AG08395 (cell line): ENCODE measurements around the gene DCC.
"Not testable (repeated sequence)": the region's sequence is repeated elsewhere in the genome, so short reads cannot be mapped to it uniquely, and the experiment has no call there.

Experiments used
- DNase-seq: peaks from one replicate; pipeline ENCODE4 v3.0.0; 2012; ENCODE audit warnings: mixed read lengths, low spot score

The DCC gene

DNA sequence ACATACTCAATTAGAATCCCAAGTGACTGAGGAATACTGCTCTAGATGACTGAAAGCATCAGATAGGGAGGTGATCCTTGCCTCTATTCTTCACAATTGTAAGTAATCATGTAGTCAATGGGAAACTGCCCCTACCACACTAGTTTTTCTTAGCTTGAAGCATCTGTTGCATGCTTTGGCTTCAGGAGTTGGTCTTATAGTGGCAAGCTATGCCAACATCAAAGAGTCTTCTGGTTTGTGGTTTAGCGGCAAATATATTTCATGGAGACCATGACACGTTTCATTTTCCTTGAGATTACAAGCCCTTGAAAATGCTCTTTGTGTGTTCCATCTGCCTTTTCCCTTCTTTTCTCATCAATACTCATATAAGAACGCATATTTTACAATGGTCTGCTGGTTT is 12.9 kb downstream of the DCC start:
- DNase-seq = no peak

DNA sequence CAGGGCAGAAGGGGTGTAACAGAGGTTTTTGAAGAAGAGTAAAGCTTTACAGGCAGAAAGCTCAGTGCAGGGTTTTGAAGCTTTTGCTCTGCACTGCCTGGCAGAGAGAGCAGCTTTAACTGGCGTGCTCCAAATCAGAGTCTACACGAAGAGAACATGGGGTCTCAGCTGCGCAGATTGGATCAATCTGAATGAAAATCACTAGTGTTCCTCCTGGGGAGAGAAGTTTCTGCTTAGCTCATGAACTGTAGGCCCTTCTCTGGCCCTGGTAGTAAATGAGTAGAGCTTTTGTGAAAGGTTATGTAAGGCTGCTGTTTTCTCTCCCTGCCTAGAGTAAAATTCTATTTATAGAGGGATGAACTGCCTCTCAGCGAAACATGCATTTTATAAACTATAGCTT is 13.6 kb downstream of the DCC start:
- DNase-seq = no peak

DNA sequence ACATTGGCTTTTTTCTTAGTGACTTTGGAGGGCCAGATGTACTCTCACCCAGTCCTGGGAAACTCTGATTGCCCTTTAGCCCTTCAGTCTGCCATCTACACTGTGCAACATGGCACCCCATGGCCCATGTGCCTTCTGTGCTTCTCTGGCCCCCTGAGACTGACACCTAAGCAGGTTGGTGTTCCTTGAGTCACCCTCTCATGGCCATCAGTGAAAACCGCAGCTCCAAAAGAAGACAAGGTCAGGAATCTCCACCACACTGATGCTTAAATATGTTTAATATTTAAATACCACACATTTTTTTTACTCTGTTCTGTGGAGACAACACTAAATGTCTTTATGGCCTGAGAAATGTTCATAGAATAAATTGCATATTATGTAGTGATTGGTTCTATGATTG is 23.9 kb downstream of the DCC start:
- DNase-seq = no peak

GRCh38 chr18:52366851-52367250 is 26.9 kb downstream of the DCC start:
- not testable (repeated sequence) for DNase-seq

DNA sequence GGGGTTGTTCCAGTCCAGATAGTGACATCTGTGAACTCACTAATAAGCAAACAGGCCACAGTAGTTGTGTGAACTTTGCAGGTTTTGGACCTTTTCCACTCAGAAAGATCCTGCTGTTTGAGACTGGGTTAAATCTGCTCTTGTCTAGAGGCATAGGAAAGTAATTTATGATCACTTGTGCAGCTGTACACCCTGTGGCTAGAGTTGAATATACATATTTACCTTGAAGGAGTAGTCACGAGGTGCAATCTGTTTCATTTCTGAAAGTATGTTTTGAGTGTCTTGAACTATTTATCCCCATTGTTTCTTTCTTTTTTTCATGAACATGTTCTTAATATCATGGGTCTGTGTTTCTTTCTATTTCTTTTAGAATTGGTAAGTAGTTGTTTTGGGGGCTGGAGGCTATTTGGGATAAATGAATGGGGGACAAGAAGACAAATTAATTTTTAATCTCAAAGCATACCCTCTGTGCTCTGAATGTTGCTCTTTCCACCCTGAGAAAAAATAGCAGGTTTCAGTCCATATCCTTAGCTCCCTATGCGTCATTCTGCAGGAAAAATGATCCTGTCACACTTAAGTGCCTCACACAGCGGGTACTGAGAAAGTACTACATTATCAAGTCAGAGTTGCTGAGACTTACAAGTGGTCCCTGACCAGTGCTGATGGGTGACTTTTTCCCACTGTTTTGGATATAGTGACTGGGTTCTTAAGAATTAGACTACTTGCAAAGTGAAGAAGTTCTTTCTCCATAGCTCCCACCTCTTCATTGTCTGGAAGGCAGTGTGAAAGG is 28.2 kb downstream of the DCC start:
- no peak for DNase-seq

DNA sequence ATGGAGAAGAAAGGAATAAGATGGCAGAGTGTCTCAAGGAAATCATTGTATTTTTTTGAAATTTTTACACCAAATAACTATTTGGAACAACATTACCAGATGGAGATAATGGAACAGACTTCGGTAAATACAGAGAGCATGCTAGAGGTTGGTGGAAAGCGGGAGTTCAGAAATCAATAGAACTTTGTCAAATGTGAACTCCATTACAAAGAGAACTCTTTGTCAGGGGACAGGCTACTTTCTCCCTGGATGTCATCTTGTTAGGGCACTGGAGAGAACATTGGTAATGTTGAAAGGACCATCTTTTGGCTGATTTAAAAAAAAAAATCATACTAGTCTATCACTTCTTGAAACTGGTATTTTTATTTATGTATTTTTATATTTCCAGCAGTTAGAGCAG is 30.8 kb downstream of the DCC start:
- no peak for DNase-seq

DNA sequence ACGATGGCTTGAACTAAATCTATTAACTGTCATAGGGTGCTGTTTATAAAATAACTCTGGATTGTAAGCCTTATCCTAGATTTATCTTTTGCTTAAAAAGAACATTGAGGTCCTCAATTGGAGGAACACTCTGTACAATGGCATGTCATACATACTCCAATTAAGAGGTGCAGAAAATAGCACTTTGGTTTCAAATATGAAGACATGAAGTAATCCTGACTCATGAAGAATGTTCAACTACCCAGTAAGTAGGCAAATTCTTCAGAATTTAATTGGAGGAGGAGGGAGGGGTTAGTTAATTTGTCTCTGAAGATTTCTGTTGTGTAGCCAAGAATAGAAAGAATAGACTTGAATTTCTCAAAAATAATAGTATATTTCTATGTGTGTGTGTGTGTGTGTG is 36.1 kb downstream of the DCC start:
- DNase-seq = no peak

- DNase-seq = no peak
These were observed 37.1 kb downstream of the DCC start for GRCh38 chr18:52377094-52377493.

- DNase-seq = no peak
These were observed 46.3 kb downstream of the DCC start for GRCh38 chr18:52386306-52386705.

- DNase-seq = no peak
These were observed 47.2 kb downstream of the DCC start for GRCh38 chr18:52387175-52387574.

GRCh38 chr18:52391810-52392559 is 52.0 kb downstream of the DCC start:
- no peak for DNase-seq

GRCh38 chr18:52394602-52395001 is 54.6 kb downstream of the DCC start:
- no peak for DNase-seq

- DNase-seq = no peak
These were observed 55.3 kb downstream of the DCC start for GRCh38 chr18:52395146-52395852.

GRCh38 chr18:52401236-52401635 is 61.2 kb downstream of the DCC start:
- no peak for DNase-seq

DNA sequence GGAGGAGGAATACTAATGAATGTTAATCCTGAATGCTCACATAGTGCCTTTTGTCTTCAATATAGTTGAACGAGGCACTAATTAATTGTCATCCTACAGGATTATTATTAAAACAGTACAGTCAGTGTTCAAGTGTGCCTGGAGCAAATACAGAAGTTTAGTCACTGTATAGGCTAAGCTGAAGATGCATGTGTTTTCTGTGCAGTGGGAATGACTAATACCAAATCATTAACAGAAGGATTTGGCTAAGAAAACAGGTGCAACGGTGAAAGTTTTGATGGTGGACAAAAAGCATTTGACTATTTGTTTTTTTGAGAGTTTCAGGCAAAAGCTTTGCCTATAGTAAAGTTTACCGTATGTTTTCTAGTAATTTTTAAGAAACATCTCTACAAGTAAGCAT is 62.8 kb downstream of the DCC start:
- DNase-seq = no peak

DNA sequence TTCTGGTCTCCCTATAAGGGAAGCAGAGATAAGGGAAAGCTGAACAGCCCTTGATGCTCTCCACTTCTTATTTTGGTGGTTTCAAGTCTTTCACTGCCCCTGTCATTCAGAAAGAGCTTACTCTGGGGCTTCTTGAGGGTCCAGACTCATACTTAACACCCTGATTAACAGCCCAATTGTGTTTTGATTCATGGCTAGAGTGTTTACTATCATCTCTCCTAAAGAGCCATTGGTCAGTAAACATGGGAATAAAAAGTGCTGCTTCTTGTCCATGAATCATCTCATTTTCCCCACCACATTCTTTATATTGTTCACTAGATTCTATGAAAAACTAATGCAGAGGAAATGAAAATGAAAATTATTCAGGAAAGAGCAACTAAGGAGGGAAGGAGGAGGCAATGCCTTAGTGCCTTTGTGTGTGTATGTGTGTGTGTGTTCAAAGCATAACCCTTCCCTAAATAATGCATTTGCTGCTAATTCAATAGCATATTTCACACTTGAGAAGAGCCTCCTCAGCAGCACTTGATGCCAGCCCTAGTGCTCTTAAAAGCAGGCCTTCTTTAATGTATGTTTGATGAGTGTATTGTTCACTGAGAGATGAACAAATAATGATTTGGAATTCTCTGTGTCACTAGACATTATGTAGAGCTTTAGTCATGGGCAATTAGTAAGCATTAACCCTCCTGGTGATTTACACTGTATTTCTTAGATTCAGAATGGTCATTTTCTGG is 63.5 kb downstream of the DCC start:
- no peak for DNase-seq

DNA sequence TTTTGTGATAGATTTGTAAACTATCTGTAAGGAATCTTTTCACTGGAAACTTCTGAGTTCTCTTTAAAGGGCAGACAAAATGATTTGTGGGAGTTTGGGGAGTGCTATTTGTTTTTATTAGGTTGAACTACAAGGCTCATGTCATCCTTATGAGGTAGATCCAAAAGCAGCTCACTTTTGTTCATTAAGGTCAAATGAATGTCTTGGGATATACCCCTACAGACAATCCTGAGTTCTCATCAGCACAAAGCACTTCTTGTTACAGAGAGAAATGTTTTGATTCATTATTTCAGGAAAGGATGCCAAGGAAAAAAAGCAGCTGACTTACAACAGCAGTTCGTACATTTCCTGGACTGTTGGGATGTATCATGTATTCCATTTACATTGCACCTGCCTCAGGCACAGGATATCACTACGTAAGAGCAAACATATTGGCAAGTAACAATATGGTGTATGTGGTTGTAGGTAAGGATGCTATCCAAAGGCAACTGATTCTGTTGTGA is 68.9 kb downstream of the DCC start:
- DNase-seq = no peak

GRCh38 chr18:52409727-52410126 is 69.7 kb downstream of the DCC start:
- DNase-seq = no peak

DNA sequence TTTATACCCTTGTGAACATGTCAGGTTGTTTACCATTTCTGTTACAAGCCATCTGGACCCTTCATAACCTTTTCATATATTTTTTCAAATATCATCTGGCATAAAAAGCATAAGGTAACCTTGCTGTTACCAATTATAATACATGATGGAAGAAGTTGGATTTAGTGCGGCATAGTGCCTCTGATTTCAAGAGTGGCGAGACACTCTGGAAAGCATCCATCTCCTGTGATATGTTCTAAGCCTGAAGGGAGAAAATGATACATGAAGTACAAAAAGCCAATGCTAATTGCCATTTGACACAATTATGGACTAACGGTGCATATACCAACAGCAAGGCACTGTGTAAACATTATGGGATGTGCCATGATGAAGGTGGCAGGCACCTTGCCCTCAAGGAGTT is 75.1 kb downstream of the DCC start:
- DNase-seq = no peak

DNA sequence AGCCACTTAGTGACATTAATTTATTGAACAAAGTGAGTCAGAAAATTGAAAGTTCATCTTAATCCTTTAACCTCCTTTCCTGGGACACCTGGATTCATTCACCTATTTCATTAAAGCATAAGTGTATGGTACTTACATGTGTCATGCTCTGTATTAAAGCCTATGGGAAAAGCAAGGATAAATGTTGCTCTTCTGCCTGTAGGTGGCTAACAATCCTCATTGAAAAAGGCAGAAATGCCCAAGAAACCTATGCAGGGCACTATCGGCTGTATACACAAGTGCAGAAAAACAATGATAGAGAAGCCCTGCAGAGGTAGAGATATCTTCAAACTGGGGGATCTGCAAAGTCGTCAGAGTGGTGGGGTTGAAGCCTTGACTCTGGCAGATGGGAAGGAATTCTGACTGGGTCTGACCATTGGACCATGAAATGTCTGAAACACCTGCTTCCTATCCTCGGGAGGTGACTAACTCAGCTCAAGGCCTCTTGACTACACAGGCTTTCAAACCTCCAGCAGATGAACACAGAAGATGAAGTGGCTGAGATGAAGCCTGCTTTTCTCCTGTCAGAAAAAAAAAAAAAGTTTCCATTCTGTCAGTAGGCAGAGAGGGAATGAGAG is 83.1 kb downstream of the DCC start:
- DNase-seq = no peak

DNA sequence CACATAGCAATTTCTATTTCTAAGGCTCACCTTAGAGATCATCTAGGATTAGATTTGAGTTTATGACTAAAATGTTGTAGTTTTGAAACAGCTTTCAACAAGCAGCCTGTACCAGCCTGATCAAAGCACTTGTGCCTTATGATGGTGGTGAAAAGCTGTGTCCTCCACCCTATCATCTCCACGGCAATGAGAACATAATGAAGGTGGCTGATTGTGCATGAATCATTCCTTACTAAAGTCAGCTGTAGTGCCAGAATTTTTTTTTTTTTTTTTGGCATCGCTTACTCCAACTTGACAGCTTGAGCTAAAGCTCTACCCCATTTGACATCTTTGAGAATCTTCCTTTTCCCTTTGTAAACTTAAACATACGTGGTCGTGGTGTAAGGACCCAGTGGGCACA is 86.0 kb downstream of the DCC start:
- DNase-seq = no peak

- no peak for DNase-seq
These were observed 86.5 kb downstream of the DCC start for GRCh38 chr18:52426462-52426861.
